ENCODE data around the gene SGK1. TPM values are rescaled to one million over a fixed set of nuclear protein-coding genes. Genes with fewer than 3 reads are reported as not detected.

The SGK1 gene
- polyA plus RNA-seq, 1 of the 3 experiments (the other 2 are of a cell fraction) = 440 TPM

GRCh38 chr6:134289204-134289575 lies 28.7 kb downstream of the SGK1 start:
- WGBS (ENCODE audit: low lambda C conversion rate) = 56% methylated on average over 1 of the region's 1 CpG
- H3K9ac ChIP-seq = peak overlapping the region; percentile 67
- H3K79me2 ChIP-seq (ENCODE audit: insufficient read depth) = no peaks in the 10 kb centered on the region
- H3K27me3 ChIP-seq (ENCODE audit: insufficient read depth) = no peaks in the 10 kb centered on the region
- no peaks in the 10 kb centered on the region for H4K20me1 ChIP-seq (ENCODE audit: insufficient read depth)
- no peaks in the 10 kb centered on the region for H3K36me3 ChIP-seq (replicated peaks in 1 of 2; ENCODE audit: control insufficient read depth in 1 of 2, insufficient read depth in 2 of 2, low read length in 1 of 2)
- H3K9me2 ChIP-seq = no peaks in the 10 kb centered on the region
- no peaks in the 10 kb centered on the region for H3K9me3 ChIP-seq
- peak overlapping the region; percentile 72; the same call in 1 of the 2 replicates for H3K4me2 ChIP-seq
- POLR2A ChIA-PET = no interaction called here
- peak overlapping the region; percentile 29 to 98; a peak in 3 of 4 replicates for H3K27ac ChIP-seq (ENCODE audit: low read depth in 2 of 2, low read length in 1 of 2)
- no peak for DNase-seq
- TF ChIP-seq, protein P1, sequence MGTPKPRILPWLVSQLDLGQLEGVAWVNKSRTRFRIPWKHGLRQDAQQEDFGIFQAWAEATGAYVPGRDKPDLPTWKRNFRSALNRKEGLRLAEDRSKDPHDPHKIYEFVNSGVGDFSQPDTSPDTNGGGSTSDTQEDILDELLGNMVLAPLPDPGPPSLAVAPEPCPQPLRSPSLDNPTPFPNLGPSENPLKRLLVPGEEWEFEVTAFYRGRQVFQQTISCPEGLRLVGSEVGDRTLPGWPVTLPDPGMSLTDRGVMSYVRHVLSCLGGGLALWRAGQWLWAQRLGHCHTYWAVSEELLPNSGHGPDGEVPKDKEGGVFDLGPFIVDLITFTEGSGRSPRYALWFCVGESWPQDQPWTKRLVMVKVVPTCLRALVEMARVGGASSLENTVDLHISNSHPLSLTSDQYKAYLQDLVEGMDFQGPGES (IDR thresholded peaks at IDR 0.05; ENCODE audit: low read depth, low read length) = no peak
- TF ChIP-seq GABPA (IDR thresholded peaks at IDR 0.05; ENCODE audit: low read depth) = no peak
- TF ChIP-seq POLR2AphosphoS5 (IDR thresholded peaks at IDR 0.05; ENCODE audit: low read depth, low read length) = no peak
- TF ChIP-seq RFX5 (IDR thresholded peaks at IDR 0.05; ENCODE audit: low read length) = no peak
- TF ChIP-seq NFIC (IDR thresholded peaks at IDR 0.05; ENCODE audit: borderline replicate concordance) = no peak
- TF ChIP-seq RXRA (IDR thresholded peaks at IDR 0.05; ENCODE audit: borderline replicate concordance, low read depth) = no peak
- no peak for TF ChIP-seq MXI1 (IDR thresholded peaks at IDR 0.05; ENCODE audit: low read depth, low read length)
- TF ChIP-seq EZH2phosphoT487 (IDR thresholded peaks at IDR 0.05; ENCODE audit: borderline replicate concordance, low read depth) = no peak
- no peak for TF ChIP-seq GATA2 (CRISPR knock-in tag; IDR thresholded peaks at IDR 0.05)
- TF ChIP-seq EP300 (IDR thresholded peaks at IDR 0.05; ENCODE audit: borderline replicate concordance in 1 of 2, low read depth in 1 of 2, low read length in 1 of 2) = no peak
- TF ChIP-seq SMC3 (IDR thresholded peaks at IDR 0.05; ENCODE audit: low read depth, low read length) = no peak
- TF ChIP-seq JUND (IDR thresholded peaks at IDR 0.05) = no peak
- TF ChIP-seq USF2 (IDR thresholded peaks at IDR 0.05; ENCODE audit: borderline replicate concordance, low read depth, low read length) = no peak
- TF ChIP-seq MEF2A (IDR thresholded peaks at IDR 0.05; ENCODE audit: borderline replicate concordance, low read depth) = no peak
- no peak for TF ChIP-seq FOSL2 (IDR thresholded peaks at IDR 0.05; ENCODE audit: borderline replicate concordance, low read depth)
- TF ChIP-seq ZBTB33 (IDR thresholded peaks at IDR 0.05; ENCODE audit: borderline replicate concordance, low read depth) = no peak
- TF ChIP-seq FOXJ3 (CRISPR knock-in tag; IDR thresholded peaks at IDR 0.05) = no peak
- TF ChIP-seq CTCF (IDR thresholded peaks at IDR 0.05) = no peak
- TF ChIP-seq FOXM1 (IDR thresholded peaks at IDR 0.05; ENCODE audit: low read depth) = no peak
- H3K4me1 ChIP-seq (ENCODE audit: control insufficient read depth in 1 of 2, insufficient read depth in 2 of 2, low read depth in 1 of 2, low read length in 1 of 2) = peaks cover 6 to 14% of the 10 kb centered on the region in 2 experiments; a peak in 3 of 4 replicates
- H3F3A ChIP-seq (replicated peaks; ENCODE audit: insufficient read depth) = peaks cover 34% of the 10 kb centered on the region
- CTCF ChIA-PET = interaction anchor here (1.5 kb wide), 1 partner anchor 533 kb away, joined by 4 read pairs; no protein-coding TSS in a partner anchor
- H3K4me3 ChIP-seq (ENCODE audit: low read depth in 2 of 2, low read length in 1 of 2) = no peak overlapping the region
- no peak overlapping the region for H2AFZ ChIP-seq (ENCODE audit: low read depth)

Measured in SK-N-SH (cell line).